Measurements from ENCODE around the gene FA2H. TPM values are rescaled to one million over a fixed set of nuclear protein-coding genes. Genes with fewer than 3 reads are reported as not detected.

FA2H gene
- total and polyA plus RNA-seq, 10 of the 15 experiments (the other 5 are each of a cell fraction or from before 2014, with no cell fraction given): 0.05 to 0.73 (median 0.51) TPM; not detected in 3

DNA sequence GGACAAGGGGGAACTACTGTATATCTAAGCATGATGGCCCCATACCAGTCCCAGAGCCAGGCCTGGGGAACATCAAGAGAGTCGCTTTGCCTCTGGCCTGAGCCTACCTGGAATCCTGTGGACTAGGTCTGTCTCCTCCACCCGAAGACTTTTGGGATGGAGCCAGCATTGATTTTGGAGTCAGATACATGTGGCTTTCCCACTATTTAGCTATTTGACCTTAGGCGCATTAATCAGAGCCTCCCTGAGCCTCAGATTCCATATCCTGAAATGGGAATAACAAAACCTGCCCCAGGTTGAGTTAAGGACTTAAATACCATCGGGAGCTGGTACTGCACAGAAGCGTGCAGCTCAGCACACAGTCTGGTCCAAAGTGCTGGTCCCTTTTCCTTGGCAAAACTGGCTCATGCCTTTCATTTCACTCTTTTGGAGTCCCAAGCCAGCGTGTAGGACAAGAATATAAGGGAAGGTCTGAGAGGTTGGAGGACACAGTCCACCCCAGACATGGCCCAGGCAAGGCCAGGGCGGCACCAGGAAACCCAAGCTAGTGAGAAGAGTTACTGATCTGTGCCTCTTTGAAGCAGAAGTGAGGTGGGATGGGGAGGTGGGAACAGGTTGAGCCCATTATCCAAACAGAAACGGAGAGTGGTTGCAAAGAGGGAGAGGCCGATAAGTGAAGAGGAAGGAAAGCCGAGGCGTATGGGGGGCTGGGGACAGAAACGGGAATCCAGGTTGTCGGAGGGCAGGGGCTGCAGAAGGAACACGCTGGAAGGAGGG lies 986 bp downstream of the FA2H start:
- Histone ChIP-seq H2AFZ (ENCODE audit: control insufficient read depth, low read depth, low read length) (peak overlapping the region; percentile 45), H4K20me1 (ENCODE audit: control insufficient read depth, insufficient read depth) (no peaks in the 10 kb centered on the region), H3K27me3 (replicated peaks in 1 of 2; ENCODE audit: control insufficient read depth in 2 of 2, insufficient read depth in 2 of 2, low read length in 1 of 2) (peaks cover 0 to 5% of the 10 kb centered on the region in 2 experiments), H3K36me3 (ENCODE audit: control insufficient read depth in 2 of 2, insufficient read depth in 2 of 2, low read length in 1 of 2) (no peaks in the 10 kb centered on the region), H3K9me3 (replicated peaks; ENCODE audit: control insufficient read depth, insufficient read depth, low read length) (no peaks in the 10 kb centered on the region), H3K27ac (ENCODE audit: control insufficient read depth, insufficient read depth) (no peak overlapping the region), H3K4me2 (ENCODE audit: control insufficient read depth, insufficient read depth) (peak overlapping the region; percentile 91), H3K9ac (ENCODE audit: control insufficient read depth, insufficient read depth, low read length) (peak overlapping the region; percentile 48), H3K79me2 (ENCODE audit: control insufficient read depth, insufficient read depth, low read length) (no peaks in the 10 kb centered on the region), H3K4me3 (peak overlapping the region; percentile 71; the same call in 1 of the 2 replicates), H3K4me1 (ENCODE audit: control insufficient read depth, insufficient read depth, low read length) (peaks cover 18% of the 10 kb centered on the region)
- FAIRE-seq (no peak), ATAC-seq (no peak), DNase-seq (ENCODE audit: low read depth, low spot score) (no peak)
- RAD21 ChIA-PET (ENCODE audit: unreplicated experiment): interaction anchor here (1.1 kb wide), 1 partner anchor 89 kb away, joined by 3 read pairs; no protein-coding TSS in a partner anchor
- CTCF ChIA-PET: interaction anchor here (8.9 kb wide), 1 partner anchor 89 kb away, joined by 35 read pairs; no protein-coding TSS in a partner anchor
- intact Hi-C loops (cut with micrococcal nuclease; ENCODE audit: unreplicated experiment): no loop called here
- POLR2A ChIA-PET: no interaction called here
- no peak for TF ChIP-seq SUZ12 (IDR thresholded peaks at IDR 0.05; ENCODE audit: unreplicated experiment)
- TF ChIP-seq ZBED1 (IDR thresholded peaks at IDR 0.05; ENCODE audit: borderline replicate concordance): no peak
- no peak for TF ChIP-seq RUNX3 (IDR thresholded peaks at IDR 0.05; ENCODE audit: low read length)
- TF ChIP-seq RELA (IDR thresholded peaks at IDR 0.05; ENCODE audit: borderline replicate concordance, partially characterized antibody): no peak
- no peak for TF ChIP-seq SMARCA5 (IDR thresholded peaks at IDR 0.05)
- TF ChIP-seq, protein P1, sequence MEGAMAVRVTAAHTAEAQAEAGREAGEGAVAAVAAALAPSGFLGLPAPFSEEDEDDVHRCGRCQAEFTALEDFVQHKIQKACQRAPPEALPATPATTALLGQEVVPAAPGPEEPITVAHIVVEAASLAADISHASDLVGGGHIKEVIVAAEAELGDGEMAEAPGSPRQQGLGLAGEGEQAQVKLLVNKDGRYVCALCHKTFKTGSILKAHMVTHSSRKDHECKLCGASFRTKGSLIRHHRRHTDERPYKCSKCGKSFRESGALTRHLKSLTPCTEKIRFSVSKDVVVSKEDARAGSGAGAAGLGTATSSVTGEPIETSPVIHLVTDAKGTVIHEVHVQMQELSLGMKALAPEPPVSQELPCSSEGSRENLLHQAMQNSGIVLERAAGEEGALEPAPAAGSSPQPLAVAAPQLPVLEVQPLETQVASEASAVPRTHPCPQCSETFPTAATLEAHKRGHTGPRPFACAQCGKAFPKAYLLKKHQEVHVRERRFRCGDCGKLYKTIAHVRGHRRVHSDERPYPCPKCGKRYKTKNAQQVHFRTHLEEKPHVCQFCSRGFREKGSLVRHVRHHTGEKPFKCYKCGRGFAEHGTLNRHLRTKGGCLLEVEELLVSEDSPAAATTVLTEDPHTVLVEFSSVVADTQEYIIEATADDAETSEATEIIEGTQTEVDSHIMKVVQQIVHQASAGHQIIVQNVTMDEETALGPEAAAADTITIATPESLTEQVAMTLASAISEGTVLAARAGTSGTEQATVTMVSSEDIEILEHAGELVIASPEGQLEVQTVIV (IDR thresholded peaks at IDR 0.05; ENCODE audit: borderline replicate concordance, partially characterized antibody): no peak
- in situ Hi-C loops (cut with MboI): no loop called here
- WGBS (ENCODE audit: insufficient coverage, insufficient replicate concordance, low lambda C conversion rate, missing lambda C conversion rate): 47% methylated on average over 14 of the region's 14 CpGs
- BruUV-seq (replicated peaks): no TSS peak
- SMC1A ChIA-PET (ENCODE audit: uncharacterized antibody, unreplicated experiment): interaction anchor here (0.7 kb wide), 1 partner anchor 21 kb away, joined by 3 read pairs; no protein-coding TSS in a partner anchor
